ENCODE data around the gene TMBIM6. TPM values are rescaled to one million over a fixed set of nuclear protein-coding genes. Genes with fewer than 3 reads are reported as not detected.

TMBIM6 gene
- total RNA-seq, 1 experiment from 2014 or later: 478 TPM

DNA sequence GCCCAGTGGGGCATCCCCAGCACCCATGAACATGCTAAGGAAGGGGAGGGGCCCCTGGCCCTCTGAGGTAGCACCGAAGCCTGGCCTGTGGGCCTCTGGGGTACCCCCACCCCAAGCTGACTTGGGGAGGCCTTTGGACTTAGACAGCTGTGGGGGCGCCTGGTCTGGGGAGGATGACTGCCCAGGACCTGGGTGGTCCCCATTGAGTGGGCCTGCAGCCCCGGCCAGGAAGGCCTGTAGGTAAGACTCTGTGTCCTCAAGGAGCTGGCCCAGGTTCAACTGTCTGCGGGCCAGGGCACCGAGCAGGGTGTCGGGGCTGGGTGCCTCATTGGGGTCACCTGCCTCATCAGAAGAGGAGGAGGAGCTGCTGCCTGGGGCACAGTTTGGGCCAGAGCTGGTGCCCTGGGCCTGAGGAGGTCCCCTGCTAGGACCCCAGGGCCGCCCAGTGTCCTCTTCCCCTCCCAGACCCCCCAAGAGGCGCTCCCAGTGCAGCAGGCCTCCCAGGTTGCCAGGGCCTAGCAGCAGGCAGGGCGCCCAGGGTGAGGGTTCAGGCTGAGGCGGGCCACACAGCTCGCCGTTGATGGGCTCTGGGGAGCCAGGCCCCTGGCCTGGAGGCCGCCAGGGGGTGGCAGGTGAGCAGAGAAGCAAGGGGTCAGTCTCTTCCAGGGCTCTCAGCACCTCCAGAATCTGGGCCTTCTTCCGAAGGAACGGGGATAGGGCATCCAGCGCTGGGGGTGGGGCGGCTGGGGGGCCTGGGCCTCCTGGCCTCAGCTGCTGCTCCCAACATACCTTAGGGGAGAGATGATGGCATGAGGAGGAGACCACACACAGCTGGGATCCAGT is 55.5 kb downstream of the TMBIM6 start:
- DNase-seq (ENCODE audit: low spot score): no peak

- DNase-seq (ENCODE audit: low spot score): no peak
Measured at GRCh38 chr12:49797449-49797776, 56.1 kb downstream of the TMBIM6 start.

DNA sequence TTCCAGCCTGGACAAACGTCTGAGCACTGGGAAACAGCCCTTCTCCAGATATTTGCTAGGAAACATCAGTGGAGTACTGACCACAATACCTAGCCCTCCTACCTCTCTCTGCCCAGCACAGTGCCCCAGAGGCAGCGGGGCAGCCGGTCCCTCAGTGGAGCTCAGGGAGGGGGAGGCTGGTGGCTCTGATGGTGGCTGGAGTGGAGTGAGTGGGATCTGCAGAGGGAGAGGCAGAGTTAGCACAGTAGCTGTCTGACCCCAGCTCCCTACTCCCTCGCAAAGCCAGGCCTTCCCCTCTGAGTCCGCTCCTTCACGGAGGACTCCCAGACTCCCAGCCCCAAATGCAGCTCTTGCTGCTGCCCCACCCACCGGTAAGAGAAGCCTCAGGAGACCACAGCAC is 56.9 kb downstream of the TMBIM6 start:
- DNase-seq (ENCODE audit: low spot score): no peak

DNA sequence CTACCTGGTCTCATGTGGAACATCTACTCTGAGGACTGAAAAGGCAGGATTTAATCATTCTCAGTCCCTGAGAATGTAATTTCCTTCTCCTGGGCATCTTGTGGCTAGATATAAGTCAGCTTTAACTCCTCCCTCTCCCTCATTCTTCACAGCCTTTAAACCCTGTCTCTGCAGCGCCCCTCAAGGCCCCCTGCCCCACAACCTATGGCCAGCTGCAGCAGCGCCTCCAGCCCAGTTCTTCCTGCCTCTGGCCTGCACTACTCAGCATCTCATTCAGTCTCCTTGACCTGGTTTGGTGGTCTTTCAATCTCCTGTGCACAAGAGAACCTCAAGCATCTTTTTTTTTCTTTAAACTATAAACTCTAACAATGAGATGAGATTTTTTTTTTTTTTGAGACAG is 57.6 kb downstream of the TMBIM6 start:
- no peak for DNase-seq (ENCODE audit: low spot score)

- DNase-seq (ENCODE audit: low spot score): no peak
Measured at GRCh38 chr12:49800421-49801140, 59.2 kb downstream of the TMBIM6 start.

DNA sequence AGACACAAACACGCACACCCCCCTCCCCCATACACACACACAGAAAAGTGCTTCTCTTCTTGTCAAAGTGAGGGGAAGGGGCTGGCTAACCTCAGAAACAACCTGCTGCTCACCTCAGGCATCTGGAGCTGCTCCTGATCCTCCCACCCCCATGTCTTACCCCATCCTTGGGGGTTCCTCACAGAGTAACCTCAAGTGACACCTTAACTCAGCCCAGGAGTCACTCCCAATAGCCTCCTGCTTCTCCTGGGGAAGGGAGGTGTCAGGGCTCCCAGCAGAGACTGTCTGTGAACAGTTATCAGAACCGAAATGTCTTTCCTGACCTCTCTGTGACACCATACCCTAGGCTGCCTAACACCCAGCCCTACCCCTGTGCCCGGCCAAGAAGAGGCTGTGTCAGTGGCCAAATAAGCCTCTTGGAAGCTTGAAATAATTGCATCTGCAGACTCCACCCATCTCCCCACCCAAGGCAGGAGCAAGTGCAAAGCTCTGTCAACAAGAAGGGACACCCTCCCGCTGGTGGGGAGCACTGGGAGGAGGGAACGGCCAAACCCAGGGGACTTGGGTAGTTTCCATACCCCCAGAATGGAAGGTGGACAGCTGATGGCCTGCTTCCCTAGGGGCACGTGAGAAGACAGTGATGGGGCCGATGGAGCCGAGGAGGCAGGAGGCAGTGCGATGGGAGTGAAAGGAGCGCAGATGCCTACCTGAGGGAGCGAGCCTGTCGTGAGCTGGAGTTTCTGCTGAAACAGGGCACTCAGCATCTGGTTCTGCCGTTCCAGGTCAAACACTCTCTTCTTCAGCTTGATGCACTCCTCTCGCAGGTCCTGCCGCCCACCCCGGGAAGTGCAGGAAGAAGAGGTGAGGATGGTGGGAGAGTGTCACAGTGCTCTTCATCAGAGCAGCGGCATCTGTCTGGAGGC is 60.0 kb downstream of the TMBIM6 start:
- no peak for DNase-seq (ENCODE audit: low spot score)

DNA sequence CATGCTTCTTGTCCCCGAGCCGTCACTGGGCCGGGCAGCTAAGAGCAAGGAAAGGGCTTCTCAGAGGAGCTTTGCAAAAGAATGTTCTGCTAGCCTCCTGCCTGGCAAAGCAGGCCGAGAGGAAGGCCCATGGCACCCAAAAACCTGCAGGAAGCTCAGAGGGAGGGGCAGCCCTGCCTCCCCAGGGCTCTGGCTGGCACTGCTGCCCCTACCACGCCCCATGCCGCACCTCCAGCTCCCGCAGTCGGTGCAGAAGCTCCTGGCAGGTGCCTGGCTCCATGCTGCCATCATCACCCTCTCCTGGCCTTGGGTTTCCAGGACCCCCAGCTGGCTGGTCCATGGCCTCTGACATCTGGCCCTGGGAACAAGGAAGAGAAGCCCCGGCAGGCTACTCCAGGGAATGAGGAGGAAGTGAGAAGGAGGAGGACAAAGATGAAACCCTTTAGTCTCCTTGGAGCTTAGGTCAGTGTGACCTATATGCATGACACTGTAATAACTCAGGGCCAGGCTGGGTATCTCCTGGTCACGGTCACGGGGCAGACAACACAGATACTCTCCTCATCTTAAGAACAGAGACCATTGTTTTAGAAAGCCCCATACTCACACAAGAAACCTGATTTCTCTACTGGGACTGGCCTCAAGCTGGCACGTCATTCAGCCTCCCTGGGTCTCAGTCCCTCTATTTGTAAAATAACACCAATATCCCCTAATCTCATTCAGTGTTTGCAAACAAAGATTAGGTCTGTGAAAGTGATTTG is 62.5 kb downstream of the TMBIM6 start:
- no peak for DNase-seq (ENCODE audit: low spot score)

DNA sequence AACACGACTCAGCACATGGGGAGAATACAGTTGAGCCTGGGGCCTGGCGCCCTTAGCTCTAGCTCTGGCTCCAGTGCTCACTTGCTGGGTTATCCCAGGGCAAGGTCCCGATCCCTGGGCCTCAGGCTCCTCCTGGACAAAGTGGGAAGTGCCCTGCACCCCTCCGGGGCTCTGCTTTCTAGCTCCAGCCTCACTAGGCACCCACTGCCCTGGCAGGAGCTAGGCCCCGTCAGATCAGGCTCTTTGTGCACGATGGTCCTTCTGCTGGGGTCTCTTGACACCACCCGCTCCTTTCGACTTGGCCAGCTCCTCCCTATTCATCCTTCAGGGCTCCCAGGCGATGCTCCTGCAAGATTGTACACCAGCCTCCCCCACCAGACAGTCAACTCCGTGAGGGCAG is 63.5 kb downstream of the TMBIM6 start:
- DNase-seq (ENCODE audit: low spot score): no peak

GRCh38 chr12:49805409-49805808 is 64.1 kb downstream of the TMBIM6 start:
- no peak for DNase-seq (ENCODE audit: low spot score)

- no peak for DNase-seq (ENCODE audit: low spot score)
Measured at GRCh38 chr12:49806321-49806813, 65.0 kb downstream of the TMBIM6 start.

- no peak for DNase-seq (ENCODE audit: low spot score)
Measured at GRCh38 chr12:49806877-49807276, 65.5 kb downstream of the TMBIM6 start.

DNA sequence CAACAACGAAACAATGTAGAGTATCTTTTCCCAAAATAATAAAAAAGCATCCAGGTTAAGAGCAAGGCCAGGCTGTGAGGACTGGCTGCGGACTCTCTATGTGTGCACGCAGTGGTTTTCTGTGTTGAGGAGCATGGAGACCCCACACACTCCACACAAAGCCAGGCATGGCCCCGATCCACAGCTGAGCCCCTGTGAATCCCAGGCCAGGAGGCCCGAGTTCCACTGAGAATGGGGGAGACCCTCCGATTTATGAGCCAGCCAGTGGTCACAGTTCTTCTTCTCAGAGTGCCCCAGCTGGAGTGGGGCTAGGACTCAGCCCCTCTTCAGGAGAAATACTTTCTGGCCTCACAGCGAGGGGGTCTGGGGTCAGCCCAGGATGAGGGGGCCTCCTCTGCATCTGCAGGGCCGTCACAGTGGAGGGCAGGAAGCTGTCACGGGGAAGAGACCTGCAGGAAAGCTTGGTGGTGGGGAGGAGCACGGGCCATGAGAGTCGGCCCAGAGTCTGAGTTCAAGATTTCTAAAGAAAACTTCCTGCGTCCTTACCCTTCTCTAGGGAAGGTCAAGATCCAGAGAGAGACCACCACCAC is 66.7 kb downstream of the TMBIM6 start:
- no peak for DNase-seq (ENCODE audit: low spot score)

- DNase-seq (ENCODE audit: low spot score): no peak
Measured at GRCh38 chr12:49808686-49809380, 67.5 kb downstream of the TMBIM6 start.

DNA sequence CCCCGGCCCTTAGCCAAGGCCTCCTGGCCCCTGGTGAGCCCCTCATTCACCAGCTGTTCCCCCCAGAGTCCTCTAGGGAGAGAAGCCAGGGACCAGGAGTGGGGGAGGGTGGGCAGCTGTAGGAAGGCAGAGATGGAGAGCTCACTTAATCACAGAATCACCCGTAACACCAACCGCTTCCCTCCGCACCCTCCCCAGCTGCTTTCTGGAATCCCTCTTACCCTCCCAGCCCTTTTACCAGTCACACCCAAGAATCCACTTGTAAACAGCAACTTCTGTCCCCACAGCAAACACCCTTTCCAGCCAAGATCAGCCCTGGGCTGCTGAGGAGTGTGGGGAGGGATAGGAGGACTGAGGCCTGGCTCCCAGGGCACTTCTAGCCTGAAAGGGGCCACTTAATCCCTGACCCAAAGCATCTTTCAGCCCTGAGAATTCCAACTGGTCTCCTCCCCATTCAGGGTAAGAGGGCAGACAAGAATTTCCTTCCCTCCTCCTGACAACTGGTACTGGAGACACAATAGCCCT is 68.1 kb downstream of the TMBIM6 start:
- DNase-seq (ENCODE audit: low spot score): no peak

DNA sequence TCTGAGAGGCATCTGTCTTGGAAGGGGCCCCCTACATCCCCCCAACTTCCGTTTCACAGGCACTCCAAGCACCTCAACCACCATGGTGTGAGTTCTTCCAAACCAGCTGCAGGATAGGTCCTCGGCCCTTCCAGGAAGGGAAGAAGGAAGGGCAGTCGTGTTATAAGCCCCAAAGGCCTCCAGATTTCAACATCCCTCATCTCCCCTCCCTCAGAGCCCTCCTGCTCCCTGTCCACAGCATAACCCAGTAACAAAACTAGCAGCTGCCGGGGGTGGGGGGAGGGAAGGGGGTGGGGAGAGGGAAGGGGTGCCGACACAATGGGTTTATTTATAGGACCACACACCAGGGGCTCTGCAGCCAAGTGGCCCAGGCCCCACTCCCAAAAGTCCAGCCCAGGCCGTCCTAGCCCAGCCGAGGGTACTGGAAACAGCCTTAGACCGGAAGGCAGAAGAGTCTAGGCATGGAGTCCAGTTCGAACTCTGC is 68.6 kb downstream of the TMBIM6 start:
- no peak for DNase-seq (ENCODE audit: low spot score)

GRCh38 chr12:49811136-49811535 is 69.8 kb downstream of the TMBIM6 start:
- no peak for DNase-seq (ENCODE audit: low spot score)

GRCh38 chr12:49811961-49812401 is 70.6 kb downstream of the TMBIM6 start:
- DNase-seq (ENCODE audit: low spot score): no peak

DNA sequence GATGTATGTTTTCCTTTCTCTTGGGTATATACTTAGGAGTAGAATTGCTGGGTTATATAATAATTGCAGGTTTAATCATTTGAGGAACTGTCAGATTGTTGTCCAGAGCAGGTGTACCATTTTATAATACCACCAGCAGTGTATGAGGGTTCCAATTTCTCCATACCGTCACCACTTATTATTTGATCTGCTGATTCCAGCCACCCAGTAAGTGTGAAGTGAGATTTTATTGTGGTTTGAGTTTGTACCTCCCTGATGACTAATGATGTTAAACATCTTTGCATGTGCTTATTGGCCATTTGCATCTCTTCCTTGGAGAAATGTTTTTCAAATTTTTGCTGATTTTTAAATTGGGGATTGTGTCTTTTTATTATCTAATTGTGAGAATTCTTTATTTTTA is 71.8 kb downstream of the TMBIM6 start:
- DNase-seq (ENCODE audit: low spot score): no peak

Data from HT-29 (cell line).